HL-60 (cell line): ENCODE data around the gene LANCL1.
A peak's percentile ranks its signal among the peaks of the same experiment; 100 is the strongest.
"Not testable (repeated sequence)": the region's sequence is repeated elsewhere in the genome, so short reads cannot be mapped to it uniquely, and the experiment has no call there.

ENCODE experiments used
- DNase-seq, 2 experiments: peaks; one replicate each; pipeline ENCODE4 v3.0.0-alpha.2; 2010 to 2020; ENCODE audit warnings: low read depth in 1 of 2, low spot score in 1 of 2
- H3K27ac ChIP-seq: fragments of 250-450 bp; sonication (Bioruptor Pico); replicated peaks from 2 replicates; pipeline ENCODE4 v1.5.1; 2020; ENCODE audit warnings: mild to moderate bottlenecking, moderate library complexity
- H3K27me3 ChIP-seq: fragments of 250-450 bp; sonication (Bioruptor Pico); 2 replicates; pipeline ENCODE4 v1.5.1; 2021; ENCODE audit warnings: mild to moderate bottlenecking, moderate library complexity; ENCODE audit not compliant: insufficient read depth, poor library complexity, severe bottlenecking
- H3K4me3 ChIP-seq: replicated peaks from 2 replicates; pipeline ENCODE4 v1.5.1; 2011; ENCODE audit warnings: mild to moderate bottlenecking, control low read depth, low read length; ENCODE audit not compliant: insufficient read depth
- CTCF ChIP-seq: IDR thresholded peaks from one replicate; pipeline ENCODE4 v1.5.1; 2011; ENCODE audit warnings: low read length, control low read depth, inconsistent platforms; ENCODE audit not compliant: insufficient read depth
- GABPA ChIP-seq: IDR thresholded peaks from 2 replicates; pipeline ENCODE4 v1.6.1; 2012; ENCODE audit warnings: low read depth
- POLR2AphosphoS5 ChIP-seq: IDR thresholded peaks from 2 replicates; pipeline ENCODE4 v1.6.1; 2012; ENCODE audit warnings: low read depth
- REST ChIP-seq: IDR thresholded peaks from 2 replicates; pipeline ENCODE4 v1.6.1; 2012; ENCODE audit warnings: low read depth; ENCODE audit not compliant: insufficient replicate concordance
- SPI1 ChIP-seq: IDR thresholded peaks from 2 replicates; pipeline ENCODE4 v1.6.1; 2012; ENCODE audit warnings: low read depth, mild to moderate bottlenecking, borderline replicate concordance

Gene LANCL1

GRCh38 chr2:210452194-210452593 is 24.4 kb downstream of the LANCL1 start:
- H3K27me3 ChIP-seq, result no peaks in the 10 kb centered on the region
- H3K27ac ChIP-seq, result no peak overlapping the region
- TF ChIP-seq CTCF (no peak), POLR2AphosphoS5 (no peak), SPI1 (no peak), REST (no peak), GABPA (no peak)
- H3K4me3 ChIP-seq, result no peak overlapping the region
- no peak for DNase-seq

GRCh38 chr2:210450942-210451341 is 25.6 kb downstream of the LANCL1 start:
- not testable (repeated sequence) for H3K4me3 ChIP-seq, H3K27ac ChIP-seq, H3K27me3 ChIP-seq, DNase-seq

- no peak for DNase-seq
- Histone ChIP-seq H3K27ac (no peak overlapping the region), H3K27me3 (no peaks in the 10 kb centered on the region), H3K4me3 (no peak overlapping the region)
- TF ChIP-seq SPI1, result no peak
- TF ChIP-seq POLR2AphosphoS5, result no peak
- TF ChIP-seq CTCF, result no peak
- no peak for TF ChIP-seq GABPA
- TF ChIP-seq REST, result no peak
Measured at GRCh38 chr2:210445732-210446131, 30.8 kb downstream of the LANCL1 start.

GRCh38 chr2:210445116-210445707 is 31.3 kb downstream of the LANCL1 start:
- H3K4me3 ChIP-seq, result no peak overlapping the region
- no peaks in the 10 kb centered on the region for H3K27me3 ChIP-seq
- TF ChIP-seq POLR2AphosphoS5 (no peak), REST (no peak), GABPA (no peak), CTCF (peak; percentile 43), SPI1 (no peak)
- H3K27ac ChIP-seq, result no peak overlapping the region
- no peak for DNase-seq
